ENCODE measurements around the gene FAM118A.

- TF ChIP-seq EZH2phosphoT487 (IDR thresholded peaks at IDR 0.05; ENCODE audit: low read depth) = no peak
- TF ChIP-seq CTCF (IDR thresholded peaks at IDR 0.05; ENCODE audit: low read depth, low read length) = no peak
Measured at GRCh38 chr22:45359627-45360026, 49.9 kb downstream of the FAM118A start.
